Adrenal gland (tissue), 12 donors: ENCODE measurements around the gene RNFT2. TPM values are rescaled to one million over a fixed set of nuclear protein-coding genes. Genes with fewer than 3 reads are reported as not detected.

Experiments
- DNase-seq, 7 donors: peaks; one replicate each; pipeline ENCODE4 v3.0.0-alpha.2; 2019 to 2020
- H3K27ac ChIP-seq, 5 donors: fragments of 200-600 bp; sonication (generic) in 4 of 5; 1 replicate in 3 of 5; 2 replicates in 2 of 5; pipeline versions ENCODE4 v1.5.1 to v1.8.0; 2016 to 2020; ENCODE audit warnings: mild to moderate bottlenecking in 1 of 5
- H3K27me3 ChIP-seq: fragments of 200-600 bp; 2 replicates; pipeline ENCODE4 v1.8.0; 2021
- H3K36me3 ChIP-seq, 2 donors: fragments of 200-600 bp; replicated peaks in 1 of 2; 1 replicate in 1 of 2; 2 replicates in 1 of 2; pipeline versions ENCODE4 v1.5.1 to v1.8.0; 2018 to 2022
- H3K4me1 ChIP-seq, 2 donors: fragments of 200-600 bp; replicated peaks in 1 of 2; 1 replicate in 1 of 2; 2 replicates in 1 of 2; pipeline versions ENCODE4 v1.5.1 to v1.8.0; 2018 to 2021
- H3K4me3 ChIP-seq, 4 donors: fragments of 200-600 bp; sonication (generic) in 3 of 4; one replicate each; pipeline ENCODE4 v1.5.1; 2016 to 2018
- H3K9me3 ChIP-seq, 3 donors: fragments of 200-600 bp; sonication (generic) in 1 of 3; replicated peaks in 1 of 3; 1 replicate in 2 of 3; 2 replicates in 1 of 3; pipeline versions ENCODE4 v1.5.1 to v1.8.0; 2016 to 2021
- POLR2A ChIP-seq, 2 donors: fragments of 450-650 bp; IDR thresholded peaks; one replicate each; pipeline ENCODE4 v1.6.1; 2017; ENCODE audit warnings: antibody characterized with exemption in 2 of 2, mild to moderate bottlenecking in 2 of 2, moderate library complexity in 1 of 2
- WGBS, 4 donors: extraction: QIAGEN DNeasy Blood & Tissue Kit in 2 of 4; methylation state at CpG; one replicate each; pipeline versions ENCODE4 v1.1.5 to v1.1.7; 2013 to 2017; 5-methylcytosine and 5-hydroxymethylcytosine counted together
- intact Hi-C, 2 donors: fragments of 100-400 bp; cut with DNase I; formaldehyde crosslinking; loops; one replicate each; pipeline versions ENCODE4 v1.14.1 to v1.15.0; 2022 to 2023
- polyA plus RNA-seq, 3 donors: library from polyadenylated mRNA; stranded (reverse); fragments of 200-250 nt in 2 of 3; fragments of 350-450 nt in 1 of 3; fragmentation: Illumina TruSeq in 1 of 3; extraction: RNeasy Lipid Tissue Mini Kit (QIAGEN cat#74804) in 1 of 3; gene quantifications; one replicate each; pipeline ENCODE4 v1.2.3, GENCODE V29; 2013 to 2014
- total RNA-seq, 9 donors: library from RNA; depleted of rRNA in 4 of 9; stranded (reverse); fragments of >200 nt in 4 of 9; fragments of 120-200 nt in 1 of 9; fragmentation: NEBNext Ultra II Directional in 1 of 9; extraction: Animal tissue kit (Norgen Biotek cat#: 25700) in 1 of 9; gene quantifications; one replicate each; pipeline versions ENCODE4 v1.1.0 to v1.2.4, GENCODE V29; 2013 to 2023
- TF ChIP-seq, protein P1 (sequence below), 6 experiments: fragments of 450-650 bp in 4 of 6; fragments of 200-600 bp in 2 of 6; sonication (generic) in 1 of 6; IDR thresholded peaks; 1 replicate in 5 of 6; 2 replicates in 1 of 6; pipeline versions ENCODE4 v1.5.1 to v1.8.0; 2016 to 2021; ENCODE audit warnings: antibody characterized with exemption in 6 of 6, mild to moderate bottlenecking in 2 of 6, moderate library complexity in 1 of 6
- donor health status: healthy with polysubstance abuse.
- donor health status: Bipolar disorder and iron deficiency.
- donor health status: DM: yes; HTN: yes; CAD: no.
- donor health status: DM: no; HTN: no; CAD: no.
- donor health status: DM: no; HTN: no; CAD: no.
- donor health status: DM: yes; HTN: yes; CAD: no.

RNFT2 gene
- total and polyA plus RNA-seq, 12 donors = 2.8 to 11.4 (median 5.8) TPM

DNA sequence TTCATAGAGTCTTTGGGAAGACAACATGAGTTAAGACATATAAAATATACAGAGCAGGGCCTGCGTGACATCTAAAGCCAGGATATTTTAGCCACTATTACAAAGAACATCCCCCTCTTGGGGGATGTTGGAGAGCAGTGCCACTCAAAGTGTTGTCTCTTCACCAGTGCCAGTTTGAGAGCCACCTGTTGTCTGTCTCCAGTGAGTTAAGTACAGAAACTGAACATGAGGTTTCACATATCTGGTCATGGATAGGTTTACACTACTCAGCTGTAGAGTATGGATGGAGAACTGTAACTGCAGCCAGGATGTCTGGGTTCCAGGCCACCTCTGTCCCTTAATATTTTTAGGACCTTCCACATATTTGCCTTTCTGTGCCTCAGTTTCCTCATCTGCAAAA is 39.1 kb downstream of the RNFT2 start:
- no peaks in the 10 kb centered on the region for H3K27me3 ChIP-seq
- no peak for TF ChIP-seq POLR2A (IDR thresholded peaks at IDR 0.05)
- TF ChIP-seq, protein P1, sequence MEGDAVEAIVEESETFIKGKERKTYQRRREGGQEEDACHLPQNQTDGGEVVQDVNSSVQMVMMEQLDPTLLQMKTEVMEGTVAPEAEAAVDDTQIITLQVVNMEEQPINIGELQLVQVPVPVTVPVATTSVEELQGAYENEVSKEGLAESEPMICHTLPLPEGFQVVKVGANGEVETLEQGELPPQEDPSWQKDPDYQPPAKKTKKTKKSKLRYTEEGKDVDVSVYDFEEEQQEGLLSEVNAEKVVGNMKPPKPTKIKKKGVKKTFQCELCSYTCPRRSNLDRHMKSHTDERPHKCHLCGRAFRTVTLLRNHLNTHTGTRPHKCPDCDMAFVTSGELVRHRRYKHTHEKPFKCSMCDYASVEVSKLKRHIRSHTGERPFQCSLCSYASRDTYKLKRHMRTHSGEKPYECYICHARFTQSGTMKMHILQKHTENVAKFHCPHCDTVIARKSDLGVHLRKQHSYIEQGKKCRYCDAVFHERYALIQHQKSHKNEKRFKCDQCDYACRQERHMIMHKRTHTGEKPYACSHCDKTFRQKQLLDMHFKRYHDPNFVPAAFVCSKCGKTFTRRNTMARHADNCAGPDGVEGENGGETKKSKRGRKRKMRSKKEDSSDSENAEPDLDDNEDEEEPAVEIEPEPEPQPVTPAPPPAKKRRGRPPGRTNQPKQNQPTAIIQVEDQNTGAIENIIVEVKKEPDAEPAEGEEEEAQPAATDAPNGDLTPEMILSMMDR (IDR thresholded peaks at IDR 0.05) = no peak

DNA sequence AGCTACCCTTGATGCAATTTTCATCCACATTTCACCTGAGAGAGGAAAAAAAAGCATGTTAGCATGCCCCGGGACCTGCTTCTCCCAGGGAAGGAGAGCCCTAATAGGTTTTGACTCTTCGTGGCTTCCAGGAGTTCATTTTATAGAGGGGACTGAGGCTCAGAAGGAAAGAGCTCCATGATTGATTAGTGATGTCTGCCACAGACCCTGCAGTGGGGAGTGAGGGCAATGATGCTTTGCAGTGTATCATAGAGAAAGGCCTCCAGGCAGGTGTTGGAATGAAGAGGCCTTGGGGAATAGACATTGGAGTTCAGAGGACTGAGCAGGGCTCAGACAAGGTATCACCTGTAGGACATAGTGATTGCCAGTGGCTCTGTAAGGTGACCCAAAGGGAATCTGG is 41.5 kb downstream of the RNFT2 start:
- no peaks in the 10 kb centered on the region for H3K27me3 ChIP-seq
- H3K4me3 ChIP-seq = no peak overlapping the region
- intact Hi-C loops = no loop called here
- H3K36me3 ChIP-seq = no peaks in the 10 kb centered on the region
- 94 to 98% (median 96%) methylated on average over 2 of the region's 2 CpGs for WGBS, 4 donors
- no peaks in the 10 kb centered on the region for H3K9me3 ChIP-seq
- DNase-seq = no peak
- H3K27ac ChIP-seq = no peak overlapping the region
- TF ChIP-seq, protein P1 (IDR thresholded peaks at IDR 0.05) = no peak
- no peak for TF ChIP-seq POLR2A (IDR thresholded peaks at IDR 0.05)
- H3K4me1 ChIP-seq = no peaks in the 10 kb centered on the region

More for the DNA sequence above, 39.1 kb downstream of the RNFT2 start:
- intact Hi-C loops = no loop called here
- H3K9me3 ChIP-seq = no peaks in the 10 kb centered on the region
- WGBS, 4 donors = 91 to 100% (median 98%) methylated on average over 1 of the region's 1 CpG
- H3K27ac ChIP-seq = no peak overlapping the region
- H3K4me1 ChIP-seq = no peaks in the 10 kb centered on the region
- DNase-seq = no peak
- no peak overlapping the region for H3K4me3 ChIP-seq
- no peaks in the 10 kb centered on the region for H3K36me3 ChIP-seq

DNA sequence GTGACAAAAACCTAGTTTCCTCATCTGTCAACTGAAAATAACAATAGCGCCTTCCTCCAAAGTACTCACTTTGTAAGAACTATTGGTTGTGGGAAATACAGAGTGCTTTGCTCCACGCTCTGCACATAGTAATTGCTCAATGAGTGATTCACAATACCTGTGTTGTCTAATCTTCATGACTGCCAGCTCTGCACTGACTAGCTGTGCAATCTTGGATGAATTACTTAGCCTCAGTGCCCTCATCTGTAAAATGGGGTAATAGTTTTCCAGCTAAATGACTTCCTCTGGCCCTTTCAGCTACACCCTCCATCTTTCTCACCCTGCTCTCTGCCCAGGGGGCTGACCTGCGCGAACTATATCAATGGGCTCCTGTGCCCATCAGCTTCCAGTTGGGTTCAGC is 42.8 kb downstream of the RNFT2 start:
- no peak overlapping the region for H3K27ac ChIP-seq
- no peak for DNase-seq
- intact Hi-C loops = no loop called here
- H3K9me3 ChIP-seq = no peaks in the 10 kb centered on the region
- no peaks in the 10 kb centered on the region for H3K27me3 ChIP-seq
- WGBS, 4 donors = 71 to 84% (median 78%) methylated on average over 4 of the region's 4 CpGs
- H3K4me1 ChIP-seq = no peaks in the 10 kb centered on the region
- H3K4me3 ChIP-seq = no peak overlapping the region
- no peaks in the 10 kb centered on the region for H3K36me3 ChIP-seq
- TF ChIP-seq, protein P1 (IDR thresholded peaks at IDR 0.05) = no peak
- TF ChIP-seq POLR2A (IDR thresholded peaks at IDR 0.05) = no peak

DNA sequence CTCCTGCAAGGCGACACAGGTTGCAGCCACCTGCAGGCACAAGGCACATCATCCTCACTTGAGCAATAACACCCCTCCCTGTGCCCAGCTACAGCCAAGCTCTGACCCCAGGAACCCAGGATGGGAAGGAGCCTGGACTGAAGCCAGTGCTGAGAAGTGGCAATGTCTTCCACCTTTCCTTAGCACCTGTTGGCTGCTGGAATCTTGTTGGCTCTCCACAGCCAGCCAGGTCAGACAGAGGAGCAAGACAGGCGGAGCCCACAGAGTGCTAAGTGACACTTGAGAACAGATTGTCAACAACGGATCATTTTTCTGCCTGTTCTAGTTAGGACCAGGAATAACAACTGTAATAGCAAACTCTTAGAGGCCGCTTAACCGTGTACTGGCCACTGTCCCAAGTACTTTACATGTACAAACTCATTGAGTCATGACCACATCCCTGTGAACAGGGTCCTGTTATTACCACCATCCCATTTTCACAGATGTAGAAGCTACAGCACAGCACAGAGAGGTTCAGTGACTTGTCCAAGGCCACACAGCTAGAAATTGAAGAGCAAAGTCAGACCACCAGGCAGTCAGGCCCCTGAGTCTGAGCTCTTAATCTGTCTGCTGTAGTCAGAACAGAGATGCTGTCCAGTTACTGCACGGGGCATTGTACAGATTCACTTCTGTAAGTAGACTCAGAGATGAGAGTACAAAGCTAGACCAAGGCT is 45.6 kb downstream of the RNFT2 start:
- H3K27ac ChIP-seq = no peak overlapping the region

More for the DNA sequence above, 45.6 kb downstream of the RNFT2 start:
- Histone ChIP-seq H3K9me3 (no peaks in the 10 kb centered on the region), H3K4me3 (no peak overlapping the region), H3K36me3 (no peaks in the 10 kb centered on the region), H3K27me3 (no peaks in the 10 kb centered on the region), H3K4me1 (no peaks in the 10 kb centered on the region)
- intact Hi-C loops = no loop called here
- no peak for DNase-seq
- no peak for TF ChIP-seq POLR2A (IDR thresholded peaks at IDR 0.05)
- TF ChIP-seq, protein P1 (IDR thresholded peaks at IDR 0.05) = no peak
- WGBS, 4 donors = 88 to 95% (median 94%) methylated on average over 5 to 6 of the region's 6 CpGs
